Fibroblast of skin of back (primary cell): Measurements from ENCODE around the gene ASF1B.

ENCODE experiments used
- DNase-seq: peaks from one replicate; pipeline ENCODE4 v3.0.0-alpha.2; 2013

ASF1B gene

DNA sequence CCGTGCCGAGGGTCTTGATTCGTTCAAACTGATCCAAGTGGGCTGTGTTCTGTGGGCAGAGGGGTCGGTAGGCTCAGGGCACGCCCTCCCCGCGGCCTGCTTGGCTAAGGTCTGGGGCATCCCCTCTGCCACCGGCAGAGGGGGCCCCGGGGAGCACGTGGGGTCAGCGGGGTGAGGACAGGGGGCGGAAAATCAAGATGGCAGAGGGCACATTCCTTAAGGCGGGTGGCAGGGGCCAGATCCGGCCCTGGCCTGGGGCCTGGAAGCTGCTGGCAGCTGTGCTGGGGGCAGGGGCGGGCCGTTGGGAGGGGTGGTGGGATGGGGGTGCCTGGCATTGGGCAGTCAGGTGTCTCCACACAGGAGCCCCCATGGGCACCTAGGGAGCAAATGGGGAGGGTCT is 29.5 kb downstream of the ASF1B start:
- no peak for DNase-seq

DNA sequence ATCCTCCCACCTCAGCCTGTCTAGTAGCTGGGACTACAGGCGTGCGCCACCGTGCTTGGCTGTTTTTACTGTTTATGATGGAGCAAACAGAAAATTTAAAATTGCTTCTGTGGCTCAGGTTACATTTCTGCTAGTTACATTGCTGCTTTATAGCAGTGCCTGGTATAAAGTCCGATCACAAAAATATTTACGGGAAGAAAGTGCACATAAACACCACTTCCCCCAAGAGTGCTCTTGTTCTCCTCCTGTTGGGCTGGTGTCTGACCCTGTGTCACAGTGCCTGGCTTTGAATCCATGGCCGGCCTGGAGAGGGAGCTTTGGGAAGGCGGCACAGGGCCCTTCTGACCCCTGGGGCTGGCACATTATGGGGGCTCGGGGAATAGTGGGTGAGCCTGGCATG is 30.7 kb downstream of the ASF1B start:
- DNase-seq = no peak

DNA sequence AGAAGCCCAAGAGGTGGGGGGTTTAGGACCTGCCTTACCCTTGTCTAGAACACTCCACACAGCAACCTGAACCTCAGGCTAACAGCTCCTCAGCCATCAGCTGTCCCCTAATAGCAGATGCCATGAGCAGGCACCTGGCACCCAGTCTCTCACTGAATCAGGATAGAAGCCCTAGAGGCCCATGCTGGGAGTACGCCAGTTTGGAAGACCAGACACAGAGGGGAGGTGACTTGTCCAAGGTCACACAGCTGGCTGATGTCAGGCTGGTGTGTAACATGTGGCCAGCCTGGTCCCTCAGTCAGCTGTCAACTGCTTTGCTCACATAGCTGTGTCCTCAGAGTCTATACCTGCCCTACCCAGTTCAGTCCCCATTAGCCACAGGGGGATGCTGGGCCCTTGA is 33.1 kb downstream of the ASF1B start:
- DNase-seq = no peak

DNA sequence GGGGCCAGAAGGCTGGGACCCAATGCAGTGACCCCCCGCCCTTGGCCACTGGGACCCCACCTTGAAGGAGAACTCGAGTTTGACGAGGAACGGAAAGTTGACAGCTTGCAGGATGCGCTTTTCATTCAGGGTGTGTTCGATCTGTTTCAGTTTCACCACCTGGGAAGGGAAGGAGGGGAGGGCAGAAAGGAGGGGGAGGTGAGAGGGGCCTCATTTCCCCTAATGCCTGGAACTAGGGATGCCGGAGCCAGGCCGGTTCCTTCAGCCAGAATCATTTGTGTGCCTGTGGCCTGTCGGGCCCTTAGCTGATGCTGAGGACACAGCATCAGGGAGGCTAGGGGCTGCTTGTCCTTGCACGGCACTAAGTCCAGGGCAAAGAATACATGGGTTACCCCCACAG is 33.6 kb downstream of the ASF1B start:
- no peak for DNase-seq

DNA sequence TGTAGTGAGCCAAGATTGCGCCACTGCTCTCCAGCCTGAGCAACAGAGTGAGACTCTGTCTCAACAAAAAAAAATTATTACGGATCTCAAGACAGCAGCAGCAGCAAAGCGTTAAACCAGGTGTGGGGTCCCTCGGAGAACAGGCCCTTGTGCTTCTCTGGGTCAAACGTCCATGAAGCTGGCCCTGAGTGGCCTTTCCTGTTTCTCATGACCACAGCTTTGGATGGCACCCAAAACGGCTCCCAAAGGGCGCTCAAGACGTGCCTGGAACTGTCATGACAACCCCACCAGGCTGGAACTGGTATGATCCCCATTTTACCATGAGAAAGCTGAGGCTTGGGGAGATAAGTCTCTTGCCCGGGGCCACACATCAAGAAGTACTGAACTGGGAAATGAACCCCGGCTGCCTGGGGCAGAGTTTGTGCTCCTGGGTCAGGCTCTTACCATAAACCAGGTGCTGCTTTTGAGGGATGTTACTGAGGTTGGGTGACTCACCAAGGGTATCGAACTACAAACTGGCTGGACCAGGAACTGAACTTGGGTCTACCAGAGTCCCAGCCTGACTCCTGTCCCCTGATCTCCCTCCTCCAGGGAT is 34.2 kb downstream of the ASF1B start:
- DNase-seq = no peak

DNA sequence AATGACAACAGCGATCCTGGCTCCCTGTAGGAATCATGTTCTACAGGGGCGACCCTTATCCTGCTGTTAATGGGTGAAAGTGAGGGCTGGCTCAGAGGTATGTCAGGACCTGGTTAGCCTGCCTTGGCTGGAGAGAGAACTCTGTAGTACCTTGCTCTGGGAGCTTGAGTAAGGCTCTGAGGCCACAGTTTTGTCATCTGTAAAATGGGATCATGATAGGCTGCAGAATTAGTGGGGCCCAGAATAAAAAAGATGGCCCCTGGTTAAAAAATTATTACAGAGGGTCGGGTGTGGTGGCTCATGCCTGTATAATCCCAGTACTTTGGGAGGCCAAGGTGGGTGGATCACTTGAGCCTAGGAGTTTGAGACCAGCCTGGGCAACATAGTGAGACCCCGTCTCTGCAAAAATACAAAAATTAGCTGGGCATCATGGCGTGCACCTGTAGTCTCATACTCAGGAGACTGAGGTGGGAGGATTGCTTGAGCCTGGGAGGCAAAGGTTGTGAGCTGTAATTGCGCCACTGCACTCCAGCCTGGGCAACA is 35.3 kb downstream of the ASF1B start:
- DNase-seq = no peak

DNA sequence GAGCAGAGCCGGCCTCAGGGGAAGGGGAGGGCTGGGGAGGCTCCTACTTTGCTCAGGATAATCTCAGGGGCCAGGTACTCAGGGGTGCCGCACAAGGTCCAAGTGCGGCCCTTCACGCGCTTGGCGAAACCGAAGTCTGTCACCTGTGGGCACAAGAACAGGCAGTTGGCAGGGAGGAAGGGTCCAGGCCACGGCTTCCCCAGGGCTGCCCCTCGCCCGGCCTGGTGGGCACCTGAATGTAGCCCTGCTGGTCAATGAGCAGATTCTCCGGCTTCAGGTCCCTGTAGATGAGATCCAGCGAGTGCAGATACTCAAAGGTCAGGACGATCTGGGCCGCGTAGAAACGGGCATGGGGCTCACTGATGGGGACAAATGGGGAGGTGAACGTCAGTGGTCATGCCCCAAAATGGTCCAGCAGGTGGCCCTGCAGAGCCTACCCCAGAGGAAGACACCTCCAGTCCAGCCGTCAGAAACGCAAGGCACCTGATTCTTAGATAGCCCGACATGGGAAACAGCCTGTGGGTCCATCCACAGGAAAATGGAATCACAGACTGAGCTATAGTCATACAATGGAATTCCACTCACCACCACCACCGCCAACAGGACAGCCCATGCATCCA is 38.7 kb downstream of the ASF1B start:
- DNase-seq = no peak

DNA sequence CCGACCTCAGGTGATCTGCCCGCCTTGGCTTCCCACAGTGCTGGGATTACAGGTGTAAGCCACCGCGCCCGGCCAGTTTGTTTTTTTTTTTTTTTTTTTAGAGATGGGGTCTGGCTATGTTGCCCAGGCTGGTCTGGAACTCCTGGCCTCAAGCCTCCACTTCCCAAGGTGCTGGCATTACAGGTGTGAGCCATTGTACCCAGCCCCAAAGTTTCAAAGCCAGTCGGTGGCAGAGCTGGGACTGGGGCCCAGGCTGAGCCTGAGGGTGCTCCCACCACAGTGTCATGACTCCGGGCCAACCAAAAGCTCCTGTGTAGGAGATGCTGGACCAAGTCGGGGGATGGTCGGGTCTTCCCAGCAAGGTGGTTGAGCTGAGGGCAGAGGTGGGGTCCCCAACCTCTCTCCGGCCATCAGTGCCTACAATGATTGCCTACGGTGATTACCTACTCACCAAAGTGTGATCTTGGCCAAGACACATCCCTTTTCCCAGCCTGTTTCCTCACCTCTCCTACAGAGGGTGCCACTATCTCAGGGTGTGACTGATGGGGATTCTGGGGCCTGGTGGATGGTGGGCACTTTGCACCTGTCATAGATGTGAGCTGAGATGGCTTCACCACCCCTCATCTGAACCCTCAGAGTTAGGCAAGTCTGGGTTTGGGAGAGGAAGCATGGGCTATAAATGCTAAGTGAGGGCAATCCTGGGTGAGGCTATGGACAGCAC is 40.0 kb downstream of the ASF1B start:
- DNase-seq = no peak

DNA sequence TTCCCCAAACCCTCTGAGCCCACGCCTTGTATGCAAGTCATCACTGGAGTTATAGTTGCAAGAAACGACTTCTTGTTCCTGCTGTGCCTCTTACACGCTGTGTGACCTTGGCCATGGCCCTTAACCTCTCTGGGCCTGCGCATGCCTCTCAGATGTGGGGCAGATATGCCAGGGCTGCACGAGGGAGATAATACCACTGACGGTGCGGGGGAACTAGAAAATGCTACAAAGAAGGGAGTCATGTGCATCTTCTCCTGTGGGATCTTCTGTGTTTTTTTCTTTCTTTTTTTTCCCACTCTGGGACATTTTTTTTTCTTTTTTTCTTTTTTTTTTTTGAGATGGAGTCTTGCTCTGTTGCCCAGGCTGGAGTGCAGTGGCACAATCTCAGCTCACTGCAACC is 41.5 kb downstream of the ASF1B start:
- DNase-seq = no peak

DNA sequence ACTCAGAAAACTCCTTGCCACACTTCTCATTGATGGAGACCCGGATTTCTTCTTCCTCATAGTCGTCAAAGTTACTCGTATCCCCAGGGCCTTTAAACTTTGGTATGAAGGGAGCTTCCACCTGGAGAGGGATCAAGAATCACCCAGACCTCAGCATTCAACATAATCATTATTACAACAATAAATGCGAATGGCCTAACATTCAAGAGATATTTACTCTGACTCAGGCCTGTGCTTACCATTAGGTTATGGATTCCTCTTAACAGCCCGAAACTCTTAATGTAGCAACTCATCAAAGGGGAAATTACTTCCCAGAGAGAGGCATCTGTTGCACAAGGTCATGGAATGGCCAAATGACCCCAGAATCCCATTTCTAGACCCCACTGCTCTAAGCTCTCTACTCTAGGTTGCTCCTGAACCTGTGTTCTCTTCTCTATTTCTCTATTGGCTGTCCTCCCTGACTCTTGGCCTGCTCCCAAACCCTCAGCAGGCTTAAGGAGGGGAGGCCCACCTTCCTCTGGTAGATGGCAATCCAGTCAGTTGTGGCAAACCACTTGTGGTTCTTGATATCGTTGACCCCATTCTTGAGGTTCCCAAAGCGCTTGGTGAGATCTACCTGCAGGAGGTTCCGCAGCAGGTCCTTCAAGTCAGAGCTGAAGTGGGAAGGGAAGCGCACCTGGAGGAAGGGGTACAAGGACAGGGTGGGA is 43.1 kb downstream of the ASF1B start:
- DNase-seq = no peak

DNA sequence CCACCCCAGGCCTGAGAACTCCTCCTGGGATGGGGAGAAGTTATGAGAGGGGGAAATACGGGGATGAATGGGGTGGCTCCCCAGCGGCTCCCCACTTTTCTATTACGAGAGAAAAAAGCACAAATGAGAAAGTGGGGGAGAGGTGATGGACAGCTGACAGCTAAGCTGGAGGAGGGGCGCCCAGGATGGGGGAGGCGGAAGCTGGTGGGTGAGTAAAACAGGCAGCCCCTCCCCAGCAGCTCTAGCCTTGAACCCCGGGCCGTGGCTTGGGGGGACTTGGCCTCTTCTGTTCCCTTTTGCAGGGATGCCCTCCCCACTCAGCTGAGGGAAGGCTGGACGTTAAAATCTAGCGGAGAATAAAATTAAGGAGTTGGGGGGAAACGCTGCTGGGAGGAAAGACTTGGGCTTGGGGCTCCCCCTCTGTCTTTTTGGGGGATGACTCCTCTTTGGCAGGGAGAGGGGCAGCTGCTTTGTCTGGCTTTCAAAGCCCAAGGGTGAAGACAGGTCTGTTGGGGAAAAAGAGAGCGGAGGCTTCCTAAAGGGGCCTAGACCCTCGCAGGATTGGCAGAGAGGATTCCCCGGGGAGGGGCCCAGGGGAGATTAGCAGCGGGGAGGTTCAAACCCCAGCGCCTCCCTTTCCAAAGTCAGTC is 44.5 kb downstream of the ASF1B start:
- no peak for DNase-seq

DNA sequence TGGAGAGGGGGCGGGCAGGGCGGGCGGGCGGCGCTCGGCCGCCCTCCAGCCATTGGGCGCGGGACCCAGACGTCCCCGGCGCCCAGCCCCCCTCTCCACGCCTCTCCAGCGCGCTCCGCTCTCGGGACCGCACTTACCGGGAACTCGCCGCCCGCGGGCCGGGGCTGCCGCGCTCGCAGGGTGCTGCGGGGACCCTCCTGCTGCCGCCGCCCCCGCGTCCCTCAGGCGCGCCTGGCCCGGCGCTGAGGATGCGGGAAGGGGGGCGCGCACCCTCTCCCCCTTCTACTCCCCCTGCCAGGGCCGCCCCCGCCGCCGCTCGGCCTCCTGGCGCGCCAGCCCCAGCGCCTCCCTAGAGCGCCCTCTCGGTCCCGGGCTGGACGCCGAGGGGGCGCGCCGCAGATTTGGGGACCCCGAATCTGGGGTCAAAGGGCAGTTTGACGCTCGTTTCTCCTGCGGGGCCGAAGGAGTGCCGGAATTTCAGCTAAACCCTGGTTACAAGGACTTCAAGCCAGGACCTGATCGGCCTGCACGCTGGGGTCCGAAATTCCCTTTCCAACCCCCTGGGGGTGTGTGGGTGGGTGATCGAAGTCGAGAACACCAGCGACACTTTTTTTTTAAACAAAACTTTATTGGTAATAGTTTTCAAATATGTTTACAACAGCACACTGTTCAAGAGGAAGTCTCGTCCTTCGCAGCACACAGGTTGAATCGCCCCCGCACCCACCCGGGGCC is 45.1 kb downstream of the ASF1B start:
- peak; percentile 63 for DNase-seq

DNA sequence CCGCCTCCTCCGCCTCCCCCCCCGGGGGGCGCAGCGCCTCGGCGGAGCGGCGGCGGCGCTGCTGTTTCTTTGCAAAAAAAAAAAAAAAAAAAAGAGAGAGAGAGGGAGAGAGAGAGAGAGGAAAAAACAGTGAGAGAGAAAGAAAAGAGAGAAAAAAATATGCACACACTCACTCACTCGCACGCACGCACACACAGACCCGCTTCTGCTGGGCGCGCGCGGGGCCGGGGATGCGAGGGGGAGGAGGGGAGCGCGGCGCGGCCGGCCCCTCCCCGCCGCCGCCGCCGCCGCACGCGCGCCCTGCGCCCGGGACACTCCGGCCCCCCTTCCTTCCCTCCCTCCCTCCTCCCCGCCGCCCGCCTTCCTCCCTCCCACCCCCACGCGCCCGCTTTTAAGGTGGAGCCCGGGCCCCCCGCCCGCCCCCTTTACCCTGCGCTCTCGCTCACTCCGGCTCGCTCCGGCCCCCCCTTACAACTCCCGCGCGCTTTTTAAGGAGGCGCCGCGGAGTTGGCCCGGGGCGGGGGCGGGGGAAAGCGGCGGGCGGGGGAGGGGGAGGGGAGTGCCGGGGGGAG is 45.8 kb downstream of the ASF1B start, which contains the start of gene SAMD1:
SAMD1 (minus strand) TSS at position 243 of the 572 bp plus-strand sequence.
- peak; percentile 89 for DNase-seq

DNA sequence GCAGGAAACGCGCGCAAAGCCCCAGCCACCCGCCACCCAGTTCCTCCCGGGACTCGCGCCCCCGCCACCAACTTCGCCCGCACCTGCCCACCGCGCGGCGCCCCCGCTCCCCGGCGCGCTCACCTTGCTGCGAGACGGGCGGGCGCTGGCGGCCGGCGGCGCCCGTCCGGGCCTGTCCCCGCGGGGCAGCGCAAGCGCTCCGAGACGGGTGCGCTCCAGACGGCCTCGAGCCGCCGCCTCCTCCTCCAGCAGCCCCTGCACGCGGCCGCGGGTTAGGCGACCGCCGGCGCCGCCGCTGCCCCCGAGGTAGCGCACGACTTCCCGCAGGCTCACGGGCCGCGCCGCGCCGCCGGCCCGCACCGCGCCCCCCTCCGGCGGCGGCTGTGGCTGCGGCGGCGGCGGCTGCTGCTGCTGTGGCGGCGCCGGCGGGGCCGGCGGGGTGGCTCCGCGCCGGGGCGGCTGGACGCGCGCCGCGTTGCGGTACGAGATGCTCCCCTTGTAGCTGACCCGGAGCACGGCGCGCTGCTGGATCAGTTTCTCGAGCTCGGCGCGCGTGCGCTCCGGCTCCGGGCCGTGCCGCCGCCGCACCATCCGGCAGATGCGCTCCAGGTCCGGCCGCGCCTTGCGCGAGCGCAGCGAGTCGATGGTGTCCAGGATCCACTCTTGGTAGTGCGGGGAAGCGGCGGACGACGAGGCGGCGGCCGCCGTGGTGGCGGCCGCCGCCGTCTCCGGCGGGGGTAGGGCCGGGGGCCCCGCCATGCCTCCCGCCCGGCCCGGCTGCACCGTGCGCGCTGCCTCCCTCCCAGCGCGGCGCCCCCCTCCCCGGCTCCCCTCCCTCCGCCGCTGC is 46.5 kb downstream of the ASF1B start:
- DNase-seq = peak; percentile 61

DNA sequence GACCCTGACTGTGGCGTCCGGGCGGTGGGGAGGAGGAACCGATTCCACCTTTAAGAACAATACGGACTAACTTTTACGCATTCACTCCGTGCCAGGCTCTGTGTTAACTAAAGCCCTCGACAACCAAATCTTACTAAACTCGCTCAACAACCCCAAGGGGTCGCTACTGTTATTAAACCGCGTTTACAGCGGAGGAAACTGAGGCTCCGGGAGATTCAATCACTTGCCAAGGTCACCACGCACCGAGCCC is 47.1 kb downstream of the ASF1B start:
- no peak for DNase-seq

DNA sequence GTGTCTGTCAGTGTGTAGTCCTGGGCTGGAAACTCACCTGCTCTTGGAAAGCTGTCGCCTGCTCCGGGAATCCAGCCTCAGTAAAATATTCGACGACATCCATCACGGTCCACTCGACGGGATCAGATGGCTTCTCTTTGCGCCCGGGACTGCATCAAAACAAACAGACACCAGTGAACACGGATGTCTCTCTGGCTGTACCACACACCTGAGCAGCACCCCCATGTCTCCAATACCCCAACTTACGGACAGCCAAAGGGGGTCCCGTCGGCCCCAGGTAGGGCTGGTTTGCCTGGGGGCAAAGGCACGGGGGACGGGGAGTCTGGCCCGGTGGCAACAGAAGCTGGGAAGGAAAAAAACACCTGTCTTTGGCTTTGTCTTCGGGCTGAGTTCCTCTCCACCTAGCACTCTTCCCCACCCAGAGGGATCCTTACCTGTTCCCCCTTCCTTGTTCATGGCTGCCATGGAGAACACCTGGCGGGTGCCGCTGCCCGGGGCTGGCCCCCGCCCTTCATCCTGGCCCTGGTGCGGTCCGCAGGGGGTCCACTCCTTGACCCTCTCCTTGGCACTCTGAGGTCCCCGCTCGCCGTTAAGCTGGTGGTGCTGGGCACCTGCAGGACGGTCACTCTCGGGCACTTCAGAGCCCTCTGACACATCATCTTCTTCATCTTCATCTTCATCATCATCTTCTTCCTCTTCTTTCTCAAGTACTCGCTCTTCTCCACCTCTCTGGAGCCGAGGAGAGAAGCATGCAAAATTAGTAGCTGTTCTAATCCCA is 47.6 kb downstream of the ASF1B start:
- no peak for DNase-seq

DNA sequence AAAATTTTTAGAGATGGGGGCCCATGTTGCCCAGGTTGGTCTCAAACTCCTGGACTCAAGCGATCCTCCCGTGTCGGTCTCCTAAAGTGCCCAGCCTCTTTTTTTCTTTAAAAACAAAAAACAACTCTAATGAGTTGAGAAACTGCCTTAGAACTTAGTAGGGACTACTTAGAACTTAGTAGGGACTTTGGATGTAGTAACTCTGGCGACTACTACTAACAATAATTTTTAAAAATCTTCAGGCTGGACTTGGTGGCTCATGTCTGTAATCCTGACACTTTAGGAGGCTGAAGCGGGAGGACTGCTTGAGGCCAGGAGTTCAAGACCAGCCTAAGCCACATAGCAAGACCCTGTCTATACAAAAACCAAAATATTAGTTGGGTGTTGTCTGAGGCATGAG is 50.3 kb downstream of the ASF1B start:
- DNase-seq = no peak

DNA sequence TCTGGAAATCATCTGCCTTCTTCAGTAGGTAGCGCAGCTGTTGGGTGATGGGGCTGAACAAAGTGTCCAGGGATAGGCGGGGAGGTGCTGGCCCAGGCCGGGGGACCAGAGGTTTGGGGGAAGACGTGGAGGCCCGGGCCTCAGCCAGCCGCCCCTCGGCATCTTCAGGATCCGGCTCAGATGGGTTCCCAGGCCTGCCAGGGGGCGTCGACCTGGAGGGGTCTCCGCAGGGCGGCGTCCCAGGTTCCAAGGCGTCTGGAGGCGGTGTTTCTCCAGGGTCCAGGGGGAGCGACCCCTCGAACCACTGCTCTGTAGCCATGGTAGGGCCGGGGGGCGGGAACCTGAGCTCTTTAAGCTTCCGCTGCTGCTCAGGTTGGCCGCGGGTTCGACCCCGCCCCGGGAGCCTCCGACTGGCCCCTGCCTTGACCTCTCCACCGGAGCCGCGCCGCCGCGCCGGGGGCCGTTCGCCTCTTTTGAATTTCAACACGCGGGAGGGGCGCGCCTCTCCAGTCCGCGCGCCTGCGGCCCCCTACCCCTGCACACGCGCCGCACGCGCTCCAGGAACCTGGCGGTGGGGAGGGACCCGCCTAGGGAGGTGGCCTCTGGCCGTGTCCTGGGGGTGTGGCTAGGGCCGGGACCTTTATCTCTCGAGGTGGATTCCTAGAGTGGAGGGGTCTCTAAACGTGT is 50.9 kb downstream of the ASF1B start, which contains the start of gene C19orf67:
C19orf67 (minus strand) TSS at position 475 of the 687 bp plus-strand sequence; CDS start at position 319, 156 bp downstream.
- no peak for DNase-seq

DNA sequence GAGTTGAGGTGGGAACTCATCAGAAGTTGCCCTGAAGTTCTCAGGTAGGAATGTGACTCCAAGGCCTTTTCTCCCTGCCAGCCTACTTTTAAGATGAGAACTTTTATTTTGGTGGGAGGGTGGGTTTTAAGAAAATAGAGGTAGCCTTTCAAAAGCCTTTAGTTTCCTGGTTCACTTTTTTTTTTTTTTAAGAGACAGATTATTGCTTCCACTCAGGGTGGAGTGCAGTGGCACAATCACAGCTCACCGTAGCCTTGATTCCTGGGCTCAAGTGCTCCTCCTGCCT is 53.8 kb downstream of the ASF1B start:
- no peak for DNase-seq
